ENCODE results near the gene SNX7. TPM values are rescaled to one million over a fixed set of nuclear protein-coding genes. Genes with fewer than 3 reads are reported as not detected.

SNX7 gene
- polyA plus RNA-seq, 3 donors, result 8.5 to 21.3 (median 11.2) TPM

DNA sequence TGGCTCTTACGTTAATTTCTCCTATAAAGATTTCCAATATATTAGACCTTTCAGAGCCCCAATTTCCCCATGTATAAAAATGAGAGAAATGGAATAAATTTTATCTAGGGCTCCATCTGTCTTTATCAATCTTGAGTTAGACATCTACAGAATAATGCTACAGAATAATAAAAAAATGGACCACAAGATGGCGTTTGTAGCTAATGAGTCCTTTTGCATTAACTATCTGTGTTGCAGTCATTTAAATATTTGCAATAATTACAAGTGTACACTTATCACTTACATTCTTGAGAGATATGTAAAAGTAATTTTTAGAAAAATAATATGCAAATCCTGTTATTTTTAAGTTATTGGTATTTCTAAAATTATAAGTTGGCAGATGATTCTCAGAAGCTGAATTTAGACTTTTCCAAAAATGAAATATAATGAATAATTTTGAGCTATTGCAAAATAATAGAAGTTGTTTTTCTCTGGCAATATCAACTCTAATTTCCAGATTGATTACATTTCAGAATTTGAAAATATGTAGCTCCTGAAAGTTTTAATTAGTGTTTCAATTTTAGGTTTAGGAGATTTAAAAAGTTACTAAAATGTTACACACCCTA lies 87.7 kb downstream of the SNX7 start:
- H3K27ac ChIP-seq (ENCODE audit: low read depth, low read length), result no peak overlapping the region
- 51 to 53% (median 52%) methylated on average over 2 of the region's 2 CpGs for WGBS, 3 donors

GRCh38 chr1:98754176-98754575 lies 92.7 kb downstream of the SNX7 start:
- 70 to 83% (median 77%) methylated on average over 1 of the region's 1 CpG for WGBS, 3 donors
- no peak overlapping the region for H3K27ac ChIP-seq (ENCODE audit: low read depth, low read length)

DNA sequence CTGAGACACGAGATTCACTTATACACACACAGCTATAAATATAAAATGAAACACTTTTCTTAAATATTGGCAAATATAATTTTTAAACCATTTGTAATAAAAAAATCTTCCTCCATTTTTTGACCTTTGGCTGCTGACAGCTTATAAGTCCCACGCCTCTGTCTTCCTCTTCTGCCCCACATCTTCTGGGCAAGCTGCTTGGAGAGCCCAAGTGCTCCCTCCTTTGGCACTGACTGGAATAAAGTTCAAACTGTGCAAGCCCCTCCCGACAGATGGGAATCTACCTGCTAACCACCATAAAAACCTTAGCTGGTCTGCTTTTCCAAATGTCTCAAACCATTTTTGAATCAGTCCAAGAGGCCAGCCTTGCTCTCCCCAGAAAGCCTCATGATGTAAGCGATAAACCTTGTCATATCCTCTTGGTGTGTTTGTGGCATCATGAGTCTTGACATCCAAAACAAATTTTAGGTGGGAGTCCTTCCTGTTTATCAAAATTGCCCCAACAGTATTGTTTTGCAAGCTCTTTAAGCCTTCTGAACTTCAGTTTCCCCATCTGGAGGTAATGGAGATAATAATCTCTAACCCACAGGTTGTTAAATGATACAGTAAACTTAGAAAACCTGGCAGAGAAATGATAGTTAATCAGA lies 99.8 kb downstream of the SNX7 start:
- 84 to 86% (median 86%) methylated on average over 4 of the region's 4 CpGs for WGBS, 3 donors
- no peak overlapping the region for H3K27ac ChIP-seq (ENCODE audit: low read depth, low read length)

- no peak overlapping the region for H3K27ac ChIP-seq (ENCODE audit: low read depth, low read length)
- 66 to 76% (median 74%) methylated on average over 3 of the region's 3 CpGs for WGBS, 3 donors
These were observed 102.1 kb downstream of the SNX7 start for GRCh38 chr1:98763488-98764150.

GRCh38 chr1:98764485-98764884 lies 103.0 kb downstream of the SNX7 start:
- 0 to 50% (median 45%) methylated on average over 1 of the region's 1 CpG for WGBS, 3 donors
- no peak overlapping the region for H3K27ac ChIP-seq (ENCODE audit: low read depth, low read length)

DNA sequence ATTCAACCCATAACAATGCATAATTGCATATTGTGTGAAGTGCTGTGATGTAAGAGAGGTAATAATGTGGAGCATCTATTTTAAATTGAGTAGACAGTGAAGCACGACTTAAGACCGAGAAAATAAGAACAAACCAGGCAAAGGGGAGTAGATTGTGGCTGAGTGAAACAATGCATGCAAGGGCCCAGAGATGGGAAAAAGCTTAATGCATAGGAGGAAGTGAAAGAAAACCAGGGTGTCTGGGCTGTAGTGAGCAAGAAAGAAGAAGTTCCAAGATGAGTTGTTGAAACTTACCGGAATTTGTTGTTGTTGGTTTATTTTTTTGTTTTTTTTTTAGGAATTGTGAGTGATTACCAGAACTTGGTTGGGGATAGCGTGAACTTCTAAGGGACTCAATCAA lies 104.7 kb downstream of the SNX7 start:
- H3K27ac ChIP-seq (ENCODE audit: low read depth, low read length), result no peak overlapping the region
- 84 to 93% (median 88%) methylated on average over 4 of the region's 4 CpGs for whole genome bisulfite sequencing, 3 donors

DNA sequence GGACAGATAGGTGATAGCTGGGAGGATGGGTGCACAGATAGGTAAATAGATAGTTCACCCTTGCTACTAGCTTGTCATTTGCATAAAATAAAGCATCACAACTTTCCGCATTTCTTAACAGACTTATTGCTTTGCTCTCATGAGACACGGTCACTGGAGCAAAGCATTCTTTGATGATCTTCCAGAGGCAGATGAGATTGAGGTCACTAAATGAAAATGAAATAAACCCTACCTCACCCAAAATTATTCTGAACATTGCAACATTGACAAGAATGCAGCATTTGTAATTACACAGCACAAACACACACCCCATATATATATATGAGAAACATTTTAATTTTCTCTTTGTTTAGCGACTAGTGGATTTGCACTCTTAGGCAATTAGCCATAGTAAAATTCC lies 107.6 kb downstream of the SNX7 start:
- WGBS, 3 donors, result 34 to 63% (median 41%) methylated on average over 3 of the region's 3 CpGs
- H3K27ac ChIP-seq (ENCODE audit: low read depth, low read length), result no peak overlapping the region

DNA sequence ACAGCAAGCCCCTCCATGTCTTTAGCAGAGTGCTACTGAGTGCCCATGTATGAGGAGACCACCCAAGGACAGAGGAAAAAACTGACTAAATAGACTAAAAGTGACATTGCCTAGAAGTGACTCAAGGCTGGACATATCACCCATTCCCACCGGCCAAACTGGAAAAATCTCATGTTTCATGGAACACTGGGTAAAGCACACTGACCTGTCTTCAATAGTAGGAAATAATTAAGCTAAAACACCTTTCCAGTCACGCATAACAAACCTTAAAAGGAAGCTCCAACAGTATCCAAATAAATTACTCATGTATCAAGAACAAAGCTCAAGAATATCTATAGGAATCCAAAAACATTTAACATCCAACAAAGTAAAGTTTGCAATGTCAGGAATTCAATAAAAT lies 120.4 kb downstream of the SNX7 start:
- no peak overlapping the region for H3K27ac ChIP-seq (ENCODE audit: low read depth, low read length)
- WGBS, 3 donors, result 39 to 81% (median 71%) methylated on average over 2 of the region's 2 CpGs

DNA sequence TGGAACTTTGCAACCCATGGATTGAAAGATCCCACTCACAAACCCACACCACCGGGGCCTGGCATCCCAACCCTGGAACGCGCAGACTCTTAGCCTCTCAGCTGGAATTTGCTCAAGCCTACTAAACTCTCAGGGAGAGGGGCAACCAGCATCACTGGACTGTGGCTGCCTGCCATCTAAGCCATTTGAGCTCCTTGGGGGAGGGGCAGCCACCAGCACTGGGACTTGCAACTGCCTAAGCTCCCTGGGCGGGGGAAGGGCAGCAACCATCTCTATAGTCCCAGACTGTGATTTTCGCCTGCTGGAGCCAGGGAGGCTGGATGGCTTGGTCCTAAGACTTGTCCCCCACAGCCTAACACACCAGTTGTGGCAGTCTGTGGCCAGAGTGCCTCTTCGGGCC lies 122.3 kb downstream of the SNX7 start:
- WGBS, 3 donors, result 90 to 96% (median 94%) methylated on average over 6 of the region's 6 CpGs
- H3K27ac ChIP-seq (ENCODE audit: low read depth, low read length), result no peak overlapping the region

GRCh38 chr1:98791498-98791897 lies 130.0 kb downstream of the SNX7 start:
- WGBS, 3 donors, result 77 to 81% (median 78%) methylated on average over 6 of the region's 6 CpGs
- H3K27ac ChIP-seq (ENCODE audit: low read depth, low read length), result no peak overlapping the region

- no peak overlapping the region for H3K27ac ChIP-seq (ENCODE audit: low read depth, low read length)
- 20 to 25% (median 21%) methylated on average over 1 of the region's 1 CpG for WGBS, 3 donors
These were observed 130.6 kb downstream of the SNX7 start for GRCh38 chr1:98792123-98792522.

DNA sequence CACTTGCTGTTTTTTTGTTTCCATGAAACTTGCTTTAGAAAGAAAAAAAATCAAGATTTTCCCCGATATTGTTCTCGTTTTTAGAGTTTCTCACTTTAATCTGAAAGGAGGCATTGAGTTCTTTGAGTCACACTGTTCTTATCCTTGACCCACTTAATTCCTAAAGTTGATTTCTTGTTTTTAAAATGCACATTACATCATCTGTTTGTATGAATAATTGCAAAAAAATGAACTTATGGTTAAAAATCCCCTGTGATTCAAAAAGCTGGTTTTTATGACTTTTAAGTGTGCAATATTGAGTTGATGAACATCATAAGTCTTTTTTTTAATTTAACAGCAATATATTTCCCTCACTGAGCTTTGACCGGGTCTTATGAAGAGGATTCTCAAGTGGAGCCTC lies 131.6 kb downstream of the SNX7 start:
- no peak overlapping the region for H3K27ac ChIP-seq (ENCODE audit: low read depth, low read length)
- WGBS, 3 donors, result 57 to 63% (median 61%) methylated on average over 3 of the region's 3 CpGs

- H3K27ac ChIP-seq (ENCODE audit: low read depth, low read length), result no peak overlapping the region
- 15 to 22% (median 22%) methylated on average over 3 of the region's 3 CpGs for WGBS, 3 donors
These were observed 132.8 kb downstream of the SNX7 start for GRCh38 chr1:98794196-98794886.

DNA sequence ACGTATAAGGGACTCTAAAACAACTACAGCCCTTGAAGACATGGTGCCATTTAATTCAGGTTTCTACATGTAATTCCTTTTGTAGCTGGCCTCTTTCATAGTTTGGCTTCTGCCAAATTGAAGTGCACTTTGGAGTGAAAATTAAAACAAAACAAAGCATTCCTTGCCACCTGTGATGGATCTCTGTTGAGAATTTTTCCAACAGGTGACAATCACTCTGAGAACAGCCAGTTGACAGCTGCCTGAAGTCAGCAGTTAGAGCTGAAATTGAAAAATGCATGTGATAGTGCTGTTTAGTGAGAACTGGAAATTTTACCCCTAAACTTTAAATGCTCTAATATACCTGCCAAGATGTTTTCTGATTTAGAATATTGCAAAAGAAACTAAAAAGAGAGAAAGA lies 134.5 kb downstream of the SNX7 start:
- no peak overlapping the region for H3K27ac ChIP-seq (ENCODE audit: low read depth, low read length)
- 44 to 77% (median 67%) methylated on average over 1 of the region's 1 CpG for WGBS, 3 donors

GRCh38 chr1:98797506-98797905 lies 136.0 kb downstream of the SNX7 start:
- H3K27ac ChIP-seq (ENCODE audit: low read depth, low read length), result no peak overlapping the region
- WGBS, 3 donors, result 47 to 78% (median 66%) methylated on average over 2 of the region's 2 CpGs
